GM23338 (cell line): ENCODE data around the gene UNC93B1.

Experiments used
- CREB1 ChIP-seq: fragments of 250-450 bp; sonication (Bioruptor Pico); IDR thresholded peaks from 2 replicates; pipeline ENCODE4 v1.5.0; 2020; ENCODE audit warnings: low read depth, mild to moderate bottlenecking, moderate library complexity
- EZH2 ChIP-seq: fragments of 200-600 bp; sonication (generic); IDR thresholded peaks from one replicate; pipeline ENCODE4 v1.8.0; 2017; ENCODE audit warnings: antibody characterized with exemption, mild to moderate bottlenecking, low read depth; ENCODE audit not compliant: unreplicated experiment
- EZH2phosphoT487 ChIP-seq: fragments of 200-600 bp; sonication (generic); IDR thresholded peaks from one replicate; pipeline ENCODE4 v1.8.1; 2018; ENCODE audit warnings: antibody characterized with exemption; ENCODE audit not compliant: unreplicated experiment
- JUNB ChIP-seq: IDR thresholded peaks from one replicate; pipeline ENCODE4 v1.6.1; 2016; ENCODE audit warnings: antibody characterized with exemption; ENCODE audit not compliant: unreplicated experiment
- NANOG ChIP-seq: IDR thresholded peaks from 2 replicates; pipeline ENCODE4 v1.6.1; 2016; ENCODE audit warnings: antibody characterized with exemption, borderline replicate concordance
- POLR2AphosphoS5 ChIP-seq: IDR thresholded peaks from 2 replicates; pipeline ENCODE4 v1.6.1; 2016; ENCODE audit warnings: antibody characterized with exemption, low read depth
- STAT1 ChIP-seq: IDR thresholded peaks from one replicate; pipeline ENCODE4 v1.6.1; 2016; ENCODE audit warnings: antibody characterized with exemption; ENCODE audit not compliant: unreplicated experiment
- ZNF114 ChIP-seq: fragments of 250-450 bp; sonication (Bioruptor Pico); IDR thresholded peaks from 2 replicates; pipeline ENCODE4 v1.5.0; 2020; ENCODE audit warnings: mild to moderate bottlenecking, moderate library complexity
- ZNF331 ChIP-seq: fragments of 250-450 bp; sonication (Bioruptor Pico); IDR thresholded peaks from 2 replicates; pipeline ENCODE4 v1.5.0; 2020; ENCODE audit warnings: low read depth, mild to moderate bottlenecking, moderate library complexity
- TF ChIP-seq, protein P1 (sequence below), 2 experiments: fragments of 200-600 bp in 1 of 2; sonication (generic) in 1 of 2; conservative IDR thresholded peaks; 2 replicates each; pipeline versions ENCODE4 v1.5.1 to v1.6.1; 2016 to 2017; ENCODE audit warnings: antibody characterized with exemption in 2 of 2, low read depth in 2 of 2, mild to moderate bottlenecking in 2 of 2, moderate library complexity in 1 of 2
- TF ChIP-seq, protein P2 (sequence below): IDR thresholded peaks from one replicate; pipeline ENCODE4 v1.6.1; 2018; ENCODE audit warnings: antibody characterized with exemption; ENCODE audit not compliant: unreplicated experiment
- TF ChIP-seq, protein P3 (sequence below): IDR thresholded peaks from 2 replicates; pipeline ENCODE4 v1.6.1; 2016; ENCODE audit warnings: antibody characterized with exemption
- TF ChIP-seq, protein P4 (sequence below): fragments of 250-450 bp; sonication (Bioruptor Pico); IDR thresholded peaks from 2 replicates; pipeline ENCODE4 v1.5.0; 2020; ENCODE audit warnings: mild to moderate bottlenecking, moderate library complexity

DNA sequence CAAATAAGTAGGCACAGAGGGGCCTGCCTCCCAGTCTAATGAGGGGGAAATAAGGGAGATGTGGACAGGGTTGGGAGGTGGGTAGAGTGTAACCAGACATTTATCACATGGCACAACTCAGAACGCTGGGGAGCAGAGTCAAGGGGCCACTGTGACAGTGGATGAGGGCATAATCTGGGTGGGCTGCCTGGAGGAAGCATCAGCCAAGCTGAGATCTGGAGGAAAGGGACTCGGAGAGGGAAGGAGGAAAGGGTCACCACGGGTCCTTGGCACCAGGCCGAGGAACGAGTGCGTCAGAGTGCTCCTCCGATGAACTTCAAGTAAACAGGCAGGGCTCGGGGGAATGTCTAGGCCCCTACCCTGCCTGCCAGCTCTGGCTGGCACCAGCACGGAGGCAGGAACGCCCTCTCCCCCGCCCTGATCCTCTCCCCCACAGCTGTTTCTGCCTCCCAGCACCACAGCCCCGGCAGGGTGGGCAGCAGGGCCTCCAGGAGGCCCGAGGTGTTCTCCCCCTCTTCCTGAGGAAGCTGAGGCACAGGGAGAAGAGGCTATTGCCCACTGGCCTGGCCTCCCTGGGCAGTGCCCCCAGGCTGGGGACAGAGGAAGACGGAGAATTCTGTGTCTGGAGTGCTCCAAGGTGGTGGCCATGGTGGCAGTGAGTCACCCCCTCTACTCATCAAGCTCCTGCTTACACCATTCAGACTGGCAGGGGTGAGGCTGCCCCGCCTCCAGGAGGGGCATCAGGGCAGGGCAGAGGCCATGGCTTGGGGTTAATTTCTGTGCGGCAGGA, 10.5 kb upstream of the UNC93B1 start:
- TF ChIP-seq, protein P1, sequence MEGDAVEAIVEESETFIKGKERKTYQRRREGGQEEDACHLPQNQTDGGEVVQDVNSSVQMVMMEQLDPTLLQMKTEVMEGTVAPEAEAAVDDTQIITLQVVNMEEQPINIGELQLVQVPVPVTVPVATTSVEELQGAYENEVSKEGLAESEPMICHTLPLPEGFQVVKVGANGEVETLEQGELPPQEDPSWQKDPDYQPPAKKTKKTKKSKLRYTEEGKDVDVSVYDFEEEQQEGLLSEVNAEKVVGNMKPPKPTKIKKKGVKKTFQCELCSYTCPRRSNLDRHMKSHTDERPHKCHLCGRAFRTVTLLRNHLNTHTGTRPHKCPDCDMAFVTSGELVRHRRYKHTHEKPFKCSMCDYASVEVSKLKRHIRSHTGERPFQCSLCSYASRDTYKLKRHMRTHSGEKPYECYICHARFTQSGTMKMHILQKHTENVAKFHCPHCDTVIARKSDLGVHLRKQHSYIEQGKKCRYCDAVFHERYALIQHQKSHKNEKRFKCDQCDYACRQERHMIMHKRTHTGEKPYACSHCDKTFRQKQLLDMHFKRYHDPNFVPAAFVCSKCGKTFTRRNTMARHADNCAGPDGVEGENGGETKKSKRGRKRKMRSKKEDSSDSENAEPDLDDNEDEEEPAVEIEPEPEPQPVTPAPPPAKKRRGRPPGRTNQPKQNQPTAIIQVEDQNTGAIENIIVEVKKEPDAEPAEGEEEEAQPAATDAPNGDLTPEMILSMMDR (conservative IDR thresholded peaks at IDR 0.05; ENCODE audit: low read depth in 2 of 2): no peak
- no peak for TF ChIP-seq EZH2
- no peak for TF ChIP-seq STAT1
- TF ChIP-seq POLR2AphosphoS5: no peak
- TF ChIP-seq NANOG: no peak
- TF ChIP-seq JUNB: no peak
- TF ChIP-seq ZNF331 (CRISPR knock-in tag): no peak
- TF ChIP-seq, protein P2, sequence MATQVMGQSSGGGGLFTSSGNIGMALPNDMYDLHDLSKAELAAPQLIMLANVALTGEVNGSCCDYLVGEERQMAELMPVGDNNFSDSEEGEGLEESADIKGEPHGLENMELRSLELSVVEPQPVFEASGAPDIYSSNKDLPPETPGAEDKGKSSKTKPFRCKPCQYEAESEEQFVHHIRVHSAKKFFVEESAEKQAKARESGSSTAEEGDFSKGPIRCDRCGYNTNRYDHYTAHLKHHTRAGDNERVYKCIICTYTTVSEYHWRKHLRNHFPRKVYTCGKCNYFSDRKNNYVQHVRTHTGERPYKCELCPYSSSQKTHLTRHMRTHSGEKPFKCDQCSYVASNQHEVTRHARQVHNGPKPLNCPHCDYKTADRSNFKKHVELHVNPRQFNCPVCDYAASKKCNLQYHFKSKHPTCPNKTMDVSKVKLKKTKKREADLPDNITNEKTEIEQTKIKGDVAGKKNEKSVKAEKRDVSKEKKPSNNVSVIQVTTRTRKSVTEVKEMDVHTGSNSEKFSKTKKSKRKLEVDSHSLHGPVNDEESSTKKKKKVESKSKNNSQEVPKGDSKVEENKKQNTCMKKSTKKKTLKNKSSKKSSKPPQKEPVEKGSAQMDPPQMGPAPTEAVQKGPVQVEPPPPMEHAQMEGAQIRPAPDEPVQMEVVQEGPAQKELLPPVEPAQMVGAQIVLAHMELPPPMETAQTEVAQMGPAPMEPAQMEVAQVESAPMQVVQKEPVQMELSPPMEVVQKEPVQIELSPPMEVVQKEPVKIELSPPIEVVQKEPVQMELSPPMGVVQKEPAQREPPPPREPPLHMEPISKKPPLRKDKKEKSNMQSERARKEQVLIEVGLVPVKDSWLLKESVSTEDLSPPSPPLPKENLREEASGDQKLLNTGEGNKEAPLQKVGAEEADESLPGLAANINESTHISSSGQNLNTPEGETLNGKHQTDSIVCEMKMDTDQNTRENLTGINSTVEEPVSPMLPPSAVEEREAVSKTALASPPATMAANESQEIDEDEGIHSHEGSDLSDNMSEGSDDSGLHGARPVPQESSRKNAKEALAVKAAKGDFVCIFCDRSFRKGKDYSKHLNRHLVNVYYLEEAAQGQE: no peak
- no peak for TF ChIP-seq CREB1
- TF ChIP-seq ZNF114 (CRISPR knock-in tag): no peak
- no peak for TF ChIP-seq EZH2phosphoT487
- TF ChIP-seq, protein P3, sequence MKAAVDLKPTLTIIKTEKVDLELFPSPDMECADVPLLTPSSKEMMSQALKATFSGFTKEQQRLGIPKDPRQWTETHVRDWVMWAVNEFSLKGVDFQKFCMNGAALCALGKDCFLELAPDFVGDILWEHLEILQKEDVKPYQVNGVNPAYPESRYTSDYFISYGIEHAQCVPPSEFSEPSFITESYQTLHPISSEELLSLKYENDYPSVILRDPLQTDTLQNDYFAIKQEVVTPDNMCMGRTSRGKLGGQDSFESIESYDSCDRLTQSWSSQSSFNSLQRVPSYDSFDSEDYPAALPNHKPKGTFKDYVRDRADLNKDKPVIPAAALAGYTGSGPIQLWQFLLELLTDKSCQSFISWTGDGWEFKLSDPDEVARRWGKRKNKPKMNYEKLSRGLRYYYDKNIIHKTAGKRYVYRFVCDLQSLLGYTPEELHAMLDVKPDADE: no peak
- TF ChIP-seq, protein P4, sequence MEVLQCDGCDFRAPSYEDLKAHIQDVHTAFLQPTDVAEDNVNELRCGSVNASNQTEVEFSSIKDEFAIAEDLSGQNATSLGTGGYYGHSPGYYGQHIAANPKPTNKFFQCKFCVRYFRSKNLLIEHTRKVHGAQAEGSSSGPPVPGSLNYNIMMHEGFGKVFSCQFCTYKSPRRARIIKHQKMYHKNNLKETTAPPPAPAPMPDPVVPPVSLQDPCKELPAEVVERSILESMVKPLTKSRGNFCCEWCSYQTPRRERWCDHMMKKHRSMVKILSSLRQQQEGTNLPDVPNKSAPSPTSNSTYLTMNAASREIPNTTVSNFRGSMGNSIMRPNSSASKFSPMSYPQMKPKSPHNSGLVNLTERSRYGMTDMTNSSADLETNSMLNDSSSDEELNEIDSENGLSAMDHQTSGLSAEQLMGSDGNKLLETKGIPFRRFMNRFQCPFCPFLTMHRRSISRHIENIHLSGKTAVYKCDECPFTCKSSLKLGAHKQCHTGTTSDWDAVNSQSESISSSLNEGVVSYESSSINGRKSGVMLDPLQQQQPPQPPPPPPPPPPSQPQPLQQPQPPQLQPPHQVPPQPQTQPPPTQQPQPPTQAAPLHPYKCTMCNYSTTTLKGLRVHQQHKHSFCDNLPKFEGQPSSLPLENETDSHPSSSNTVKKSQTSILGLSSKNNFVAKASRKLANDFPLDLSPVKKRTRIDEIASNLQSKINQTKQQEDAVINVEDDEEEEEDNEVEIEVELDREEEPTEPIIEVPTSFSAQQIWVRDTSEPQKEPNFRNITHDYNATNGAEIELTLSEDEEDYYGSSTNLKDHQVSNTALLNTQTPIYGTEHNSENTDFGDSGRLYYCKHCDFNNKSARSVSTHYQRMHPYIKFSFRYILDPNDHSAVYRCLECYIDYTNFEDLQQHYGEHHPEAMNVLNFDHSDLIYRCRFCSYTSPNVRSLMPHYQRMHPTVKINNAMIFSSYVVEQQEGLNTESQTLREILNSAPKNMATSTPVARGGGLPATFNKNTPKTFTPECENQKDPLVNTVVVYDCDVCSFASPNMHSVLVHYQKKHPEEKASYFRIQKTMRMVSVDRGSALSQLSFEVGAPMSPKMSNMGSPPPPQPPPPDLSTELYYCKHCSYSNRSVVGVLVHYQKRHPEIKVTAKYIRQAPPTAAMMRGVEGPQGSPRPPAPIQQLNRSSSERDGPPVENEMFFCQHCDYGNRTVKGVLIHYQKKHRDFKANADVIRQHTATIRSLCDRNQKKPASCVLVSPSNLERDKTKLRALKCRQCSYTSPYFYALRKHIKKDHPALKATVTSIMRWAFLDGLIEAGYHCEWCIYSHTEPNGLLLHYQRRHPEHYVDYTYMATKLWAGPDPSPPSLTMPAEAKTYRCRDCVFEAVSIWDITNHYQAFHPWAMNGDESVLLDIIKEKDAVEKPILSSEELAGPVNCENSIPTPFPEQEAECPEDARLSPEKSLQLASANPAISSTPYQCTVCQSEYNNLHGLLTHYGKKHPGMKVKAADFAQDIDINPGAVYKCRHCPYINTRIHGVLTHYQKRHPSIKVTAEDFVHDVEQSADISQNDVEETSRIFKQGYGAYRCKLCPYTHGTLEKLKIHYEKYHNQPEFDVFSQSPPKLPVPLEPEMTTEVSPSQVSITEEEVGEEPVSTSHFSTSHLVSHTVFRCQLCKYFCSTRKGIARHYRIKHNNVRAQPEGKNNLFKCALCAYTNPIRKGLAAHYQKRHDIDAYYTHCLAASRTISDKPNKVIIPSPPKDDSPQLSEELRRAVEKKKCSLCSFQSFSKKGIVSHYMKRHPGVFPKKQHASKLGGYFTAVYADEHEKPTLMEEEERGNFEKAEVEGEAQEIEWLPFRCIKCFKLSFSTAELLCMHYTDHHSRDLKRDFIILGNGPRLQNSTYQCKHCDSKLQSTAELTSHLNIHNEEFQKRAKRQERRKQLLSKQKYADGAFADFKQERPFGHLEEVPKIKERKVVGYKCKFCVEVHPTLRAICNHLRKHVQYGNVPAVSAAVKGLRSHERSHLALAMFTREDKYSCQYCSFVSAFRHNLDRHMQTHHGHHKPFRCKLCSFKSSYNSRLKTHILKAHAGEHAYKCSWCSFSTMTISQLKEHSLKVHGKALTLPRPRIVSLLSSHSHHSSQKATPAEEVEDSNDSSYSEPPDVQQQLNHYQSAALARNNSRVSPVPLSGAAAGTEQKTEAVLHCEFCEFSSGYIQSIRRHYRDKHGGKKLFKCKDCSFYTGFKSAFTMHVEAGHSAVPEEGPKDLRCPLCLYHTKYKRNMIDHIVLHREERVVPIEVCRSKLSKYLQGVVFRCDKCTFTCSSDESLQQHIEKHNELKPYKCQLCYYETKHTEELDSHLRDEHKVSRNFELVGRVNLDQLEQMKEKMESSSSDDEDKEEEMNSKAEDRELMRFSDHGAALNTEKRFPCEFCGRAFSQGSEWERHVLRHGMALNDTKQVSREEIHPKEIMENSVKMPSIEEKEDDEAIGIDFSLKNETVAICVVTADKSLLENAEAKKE (CRISPR knock-in tag): no peak
